SK-N-SH (cell line): ENCODE data around the gene KLHDC8A.
"Not testable (repeated sequence)": the region's sequence is repeated elsewhere in the genome, so short reads cannot be mapped to it uniquely, and the experiment has no call there.

ENCODE experiments used
- CTCF ChIP-seq: fragments of 200-600 bp; sonication (generic); IDR thresholded peaks from 2 replicates; pipeline ENCODE4 v1.6.1; 2017; ENCODE audit warnings: antibody characterized with exemption, mild to moderate bottlenecking, moderate library complexity
- EP300 ChIP-seq, 2 experiments: IDR thresholded peaks; 2 replicates each; pipeline versions ENCODE4 v1.4.0 to v1.6.1; 2012; ENCODE audit warnings: borderline replicate concordance in 1 of 2, low read depth in 1 of 2, low read length in 1 of 2
- EZH2phosphoT487 ChIP-seq: fragments of 200-600 bp; sonication (generic); IDR thresholded peaks from 2 replicates; pipeline ENCODE4 v1.6.1; 2017; ENCODE audit warnings: low read depth, mixed run types, mild to moderate bottlenecking, antibody characterized with exemption, moderate library complexity, borderline replicate concordance
- GABPA ChIP-seq: IDR thresholded peaks from 2 replicates; pipeline ENCODE4 v1.4.0; 2012; ENCODE audit warnings: low read depth, mild to moderate bottlenecking
- MAX ChIP-seq: IDR thresholded peaks from 2 replicates; pipeline ENCODE4 v1.4.0; 2012; ENCODE audit warnings: low read depth
- RXRA ChIP-seq: IDR thresholded peaks from 2 replicates; pipeline ENCODE4 v1.4.0; 2012; ENCODE audit warnings: low read depth, mild to moderate bottlenecking, borderline replicate concordance
- SMC3 ChIP-seq: IDR thresholded peaks from 2 replicates; pipeline ENCODE4 v1.6.1; 2012; ENCODE audit warnings: low read depth, low read length, improper control_type of control experiment
- TAF1 ChIP-seq: IDR thresholded peaks from 2 replicates; pipeline ENCODE4 v1.6.1; 2012; ENCODE audit warnings: low read depth, mild to moderate bottlenecking, low read length, moderate library complexity, borderline replicate concordance
- YY1 ChIP-seq: IDR thresholded peaks from 2 replicates; pipeline ENCODE4 v1.4.0; 2012; ENCODE audit warnings: low read depth, mild to moderate bottlenecking

DNA sequence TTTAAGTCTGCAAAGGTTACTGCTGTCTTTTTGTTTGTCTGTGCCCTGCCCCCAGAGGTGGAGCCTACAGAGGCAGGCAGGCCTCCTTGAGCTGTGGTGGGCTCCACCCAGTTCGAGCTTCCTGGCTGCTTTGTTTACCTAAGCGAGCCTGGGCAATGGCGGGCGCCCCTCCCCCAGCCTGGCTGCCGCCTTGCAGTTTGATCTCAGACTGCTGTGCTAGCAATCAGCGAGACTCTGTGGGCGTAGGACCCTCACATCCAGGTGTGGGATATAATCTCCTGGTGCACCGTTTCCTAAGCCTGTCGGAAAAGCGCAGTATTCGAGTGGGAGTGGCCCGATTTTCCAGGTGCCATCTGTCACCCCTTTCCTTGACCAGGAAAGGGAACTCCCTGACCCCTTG is 49.5 kb upstream of the KLHDC8A start:
- not testable (repeated sequence) for TF ChIP-seq CTCF; SMC3; MAX; TAF1; YY1; GABPA; EZH2phosphoT487; EP300 (IDR thresholded peaks at IDR 0.05; ENCODE audit: borderline replicate concordance in 1 of 2, low read depth in 1 of 2, low read length in 1 of 2); RXRA
